ENCODE measurements around the gene SLC2A14.
"Not testable (repeated sequence)": the region's sequence is repeated elsewhere in the genome, so short reads cannot be mapped to it uniquely, and the experiment has no call there.

The SLC2A14 gene

DNA sequence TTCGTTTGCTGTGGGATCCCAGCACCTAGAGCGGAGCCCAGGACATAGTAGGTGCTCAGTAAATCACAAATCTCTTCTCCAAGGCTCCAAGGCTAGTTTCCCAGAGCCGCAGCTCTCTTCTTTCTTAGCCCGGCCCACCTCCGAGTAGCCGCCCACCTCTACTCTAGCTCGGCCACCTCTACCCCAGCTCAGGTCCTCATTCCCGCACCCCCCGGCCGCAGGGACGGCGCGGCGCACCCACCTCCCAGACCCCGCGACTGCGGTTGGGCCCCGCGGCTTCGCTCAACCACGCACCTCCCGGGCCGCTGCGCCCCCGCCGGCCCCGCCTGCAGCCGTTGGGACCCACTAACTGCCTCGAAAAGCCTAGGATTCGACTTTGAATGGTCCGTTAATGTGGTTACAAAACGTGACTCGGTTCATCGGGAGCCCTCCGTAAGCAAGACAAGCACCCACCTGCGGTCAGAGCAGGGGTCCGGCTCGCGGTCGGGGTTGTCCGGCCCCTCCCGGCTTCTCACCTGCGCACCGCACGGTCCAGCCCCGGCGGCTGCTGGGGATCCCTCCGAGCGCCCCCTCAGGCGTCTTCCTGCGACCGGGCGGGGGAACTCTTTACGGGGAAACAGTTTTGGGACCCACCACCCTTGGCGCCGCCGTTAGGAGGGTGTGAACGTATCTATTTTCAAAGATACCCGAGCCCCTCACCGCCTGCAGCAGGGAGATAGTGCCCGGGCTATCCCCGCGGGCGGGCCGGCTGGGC lies at the start of gene SLC2A14:
SLC2A14 (minus strand) TSS at position 350 of the 754 bp plus-strand sequence. CDS start 3,035 bp downstream, outside the sequence.
- DNase-seq, result no peak

GRCh38 chr12:7921181-7921580 lies 48.5 kb upstream of the SLC2A14 start:
- DNase-seq, result not testable (repeated sequence)

DNA sequence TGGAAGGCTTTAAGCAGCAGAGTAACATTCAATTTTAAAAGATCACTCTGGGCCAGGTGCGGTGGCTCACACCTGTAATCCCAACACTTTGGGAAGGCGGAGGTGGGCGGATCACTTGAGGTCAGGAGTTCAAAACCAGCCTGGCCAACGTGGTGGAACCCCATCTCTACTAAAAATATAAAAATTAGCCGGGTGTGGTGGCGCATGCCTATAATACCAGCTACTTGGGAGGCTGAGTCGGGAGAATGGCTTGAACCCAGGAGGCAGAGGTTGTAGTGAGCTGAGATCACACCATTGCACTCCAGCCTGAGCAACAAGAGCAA lies 45.5 kb upstream of the SLC2A14 start:
- not testable (repeated sequence) for DNase-seq

DNA sequence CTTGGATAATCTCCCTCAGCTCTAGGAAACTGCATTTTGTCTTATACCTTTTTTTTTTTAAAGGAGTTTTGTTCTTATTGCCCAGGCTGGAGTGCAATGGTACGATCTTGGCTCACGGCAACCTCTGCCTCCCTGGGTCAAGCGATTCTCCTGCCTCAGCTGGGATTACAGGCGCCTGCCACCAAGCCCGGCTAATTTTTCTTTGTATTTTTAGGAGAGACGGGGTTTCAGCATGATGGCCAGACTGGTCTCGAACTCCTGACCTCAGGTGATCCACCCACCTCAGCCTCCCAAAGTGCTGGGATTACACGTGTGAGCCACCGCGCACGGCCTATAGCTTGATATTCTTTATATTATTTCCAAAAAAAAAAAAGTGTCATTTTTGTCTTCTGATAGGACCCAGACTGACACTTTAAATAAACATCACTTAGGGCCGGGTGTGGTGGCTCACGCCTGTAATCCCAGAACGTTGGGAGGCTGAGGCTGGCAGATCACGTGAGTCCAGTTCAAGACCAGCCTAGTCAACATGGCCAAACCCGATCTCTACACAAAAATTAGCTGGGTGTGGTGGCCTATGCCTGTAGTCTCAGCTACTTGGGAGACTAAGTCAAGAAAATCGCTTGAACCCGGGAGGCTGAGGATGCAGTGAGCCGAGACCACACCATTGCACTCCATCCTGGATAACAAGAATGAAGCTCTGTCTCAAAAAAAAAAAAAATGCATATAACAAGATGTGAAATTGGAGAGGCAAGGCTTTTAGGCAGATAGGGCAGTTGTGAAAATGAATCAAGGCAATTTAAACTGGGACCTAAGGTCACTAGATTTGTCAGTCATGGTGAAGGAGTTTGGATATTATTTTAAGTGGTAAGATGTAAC lies 44.9 kb upstream of the SLC2A14 start:
- DNase-seq, result no peak

DNA sequence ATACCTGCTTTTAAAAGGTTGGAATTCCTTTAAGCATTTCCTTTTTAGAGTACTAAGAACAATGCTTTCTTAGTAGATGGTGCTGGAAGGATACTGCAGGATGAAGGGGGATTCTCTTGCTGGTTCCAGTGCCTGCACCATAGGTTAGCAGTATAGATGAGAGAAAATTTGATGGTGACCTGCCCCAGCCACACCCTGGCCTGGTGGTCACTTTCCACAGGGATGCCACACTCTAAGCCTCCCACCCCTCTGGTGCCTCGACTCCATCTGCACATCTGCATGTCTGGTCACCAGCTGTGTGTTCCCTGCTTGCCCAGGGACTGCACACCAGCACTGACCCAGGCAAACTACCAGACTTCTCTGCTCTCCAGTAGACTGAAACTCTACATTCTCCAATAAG lies 44.2 kb upstream of the SLC2A14 start:
- DNase-seq, result no peak

DNA sequence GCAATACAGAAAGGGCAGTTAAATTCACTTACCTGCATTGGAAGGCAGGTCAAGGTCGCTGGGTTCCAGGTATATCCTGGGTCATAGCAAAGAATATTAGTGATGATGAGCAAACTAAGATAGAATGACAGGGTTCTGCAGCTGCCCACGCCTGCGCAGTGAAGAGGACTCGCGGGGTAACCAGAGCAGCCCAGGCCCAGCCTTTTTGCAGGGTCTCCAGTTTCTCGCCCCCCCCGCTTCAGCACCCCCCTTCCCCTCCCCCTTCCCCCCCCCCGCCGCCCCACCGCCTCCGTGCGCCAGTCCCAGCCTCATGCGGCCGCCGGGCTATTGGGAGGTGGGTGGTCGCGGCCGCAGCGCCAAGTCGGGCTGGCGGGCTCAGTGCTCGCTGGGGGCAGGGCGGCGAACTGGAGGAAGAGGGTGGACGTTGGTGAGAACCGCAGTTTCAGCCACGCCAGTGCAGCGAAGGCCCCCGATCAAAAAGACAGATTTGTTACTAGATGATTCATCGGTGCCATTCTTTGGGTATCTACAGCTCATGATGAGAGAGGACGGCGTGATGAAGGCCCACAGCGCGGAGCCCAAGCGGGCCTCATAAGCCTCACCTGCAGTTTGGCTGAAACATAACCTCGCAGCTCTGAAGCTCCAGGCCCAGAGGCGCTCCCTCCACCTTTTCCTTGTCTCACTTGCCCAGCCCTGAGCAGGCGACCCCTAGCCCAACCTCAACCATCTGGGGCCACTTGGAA lies 43.1 kb upstream of the SLC2A14 start:
- no peak for DNase-seq

DNA sequence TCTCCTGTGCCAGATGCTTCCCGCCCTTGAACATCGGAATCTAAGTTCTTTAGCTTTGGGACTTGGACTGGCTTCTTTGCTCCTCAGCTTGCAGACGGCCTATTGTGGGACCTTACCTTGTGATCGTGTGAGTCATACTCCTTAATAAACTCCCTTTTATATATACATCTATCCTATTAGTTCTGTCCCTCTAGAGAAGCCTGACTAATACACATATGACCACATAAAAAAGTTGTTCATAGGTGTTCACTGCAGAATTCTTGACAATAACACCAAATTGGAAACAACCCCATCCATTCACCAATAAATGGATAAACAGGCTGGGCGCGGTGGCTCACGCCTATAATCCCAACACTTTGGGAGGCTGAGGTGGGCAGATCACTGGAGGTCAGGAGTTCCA lies 37.4 kb upstream of the SLC2A14 start:
- DNase-seq, result not testable (repeated sequence)

GRCh38 chr12:7907009-7907408 lies 34.3 kb upstream of the SLC2A14 start:
- no peak for DNase-seq

GRCh38 chr12:7906303-7906702 lies 33.6 kb upstream of the SLC2A14 start:
- not testable (repeated sequence) for DNase-seq

- not testable (repeated sequence) for DNase-seq
Measured at GRCh38 chr12:7905600-7906125, 32.9 kb upstream of the SLC2A14 start.

GRCh38 chr12:7905071-7905470 lies 32.4 kb upstream of the SLC2A14 start:
- no peak for DNase-seq

DNA sequence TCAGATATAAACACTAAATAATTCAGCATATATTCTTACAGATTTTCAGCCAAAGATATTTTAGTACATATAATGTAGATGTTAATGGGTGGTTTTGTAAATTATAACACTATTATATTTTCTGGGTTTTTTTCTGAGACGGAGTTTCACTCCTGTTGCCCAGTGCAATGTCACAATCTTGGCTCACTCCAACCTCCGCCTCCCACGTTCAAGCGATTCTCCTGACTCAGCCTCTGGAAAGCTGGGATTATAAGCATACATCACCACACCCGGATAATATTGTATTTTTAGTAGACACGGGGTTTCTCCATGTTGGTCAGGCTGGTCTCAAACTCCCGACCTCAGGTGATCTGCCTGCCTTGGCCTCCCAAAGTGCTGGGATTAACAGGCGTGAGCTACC lies 29.7 kb upstream of the SLC2A14 start:
- DNase-seq, result not testable (repeated sequence)

DNA sequence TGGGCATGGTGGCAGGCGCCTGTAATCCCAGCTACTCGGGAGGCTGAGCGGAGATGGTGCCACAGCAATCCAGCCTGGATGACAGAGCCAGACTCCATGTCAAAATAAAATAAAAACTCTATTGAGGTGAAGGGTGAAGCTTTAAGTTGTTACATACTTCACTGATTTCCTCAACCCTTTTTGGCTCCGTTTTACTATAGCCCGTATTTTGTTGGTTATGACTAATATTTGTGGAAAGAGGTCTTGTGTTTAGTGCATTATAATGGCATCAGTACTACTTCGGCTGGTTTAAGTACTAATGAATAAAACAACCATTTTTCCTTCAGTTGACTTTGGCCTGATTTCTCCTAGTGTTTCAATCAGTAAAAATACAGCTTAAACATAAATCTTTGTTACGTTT lies 27.0 kb upstream of the SLC2A14 start:
- DNase-seq, result no peak

- not testable (repeated sequence) for DNase-seq
Measured at GRCh38 chr12:7896726-7897125, 24.0 kb upstream of the SLC2A14 start.

- no peak for DNase-seq
Measured at GRCh38 chr12:7892186-7892980, 19.7 kb upstream of the SLC2A14 start.

DNA sequence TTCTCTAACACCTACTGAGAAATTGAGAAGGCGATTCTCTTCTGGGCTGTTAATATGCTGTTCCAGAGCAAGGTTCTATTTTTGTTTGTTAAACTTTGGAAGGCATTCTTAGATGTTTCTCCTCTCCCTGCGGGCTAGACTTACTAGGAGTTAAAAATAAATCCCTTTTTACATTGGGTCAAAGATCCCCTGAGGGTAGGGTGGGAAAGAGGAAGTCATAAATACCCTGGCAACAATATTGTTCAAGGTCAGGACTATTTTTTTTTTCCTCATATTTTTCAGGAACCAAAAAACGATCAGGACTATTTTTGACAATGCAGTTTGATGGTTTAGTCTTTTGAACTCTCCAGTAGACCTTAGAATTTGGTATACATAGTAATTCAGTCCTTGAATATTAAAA lies 12.0 kb upstream of the SLC2A14 start:
- no peak for DNase-seq

DNA sequence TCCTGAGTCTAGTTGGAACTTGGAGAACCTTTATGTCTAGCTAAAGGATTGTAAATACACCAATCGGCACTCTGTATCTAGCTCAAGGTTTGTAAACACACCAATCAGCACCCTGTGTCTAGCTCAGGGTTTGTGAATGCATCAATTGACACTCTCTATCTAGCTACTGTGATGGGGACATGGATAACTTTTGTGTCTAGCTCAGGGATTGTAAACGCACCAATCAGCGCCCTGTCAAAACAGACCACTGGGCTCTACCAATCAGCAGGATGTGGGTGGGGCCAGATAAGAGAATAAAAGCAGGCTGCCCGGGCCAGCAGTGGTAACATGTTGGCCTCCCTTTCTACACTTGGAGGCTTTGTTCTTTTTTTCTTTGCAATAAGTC lies 9.0 kb upstream of the SLC2A14 start:
- not testable (repeated sequence) for DNase-seq

DNA sequence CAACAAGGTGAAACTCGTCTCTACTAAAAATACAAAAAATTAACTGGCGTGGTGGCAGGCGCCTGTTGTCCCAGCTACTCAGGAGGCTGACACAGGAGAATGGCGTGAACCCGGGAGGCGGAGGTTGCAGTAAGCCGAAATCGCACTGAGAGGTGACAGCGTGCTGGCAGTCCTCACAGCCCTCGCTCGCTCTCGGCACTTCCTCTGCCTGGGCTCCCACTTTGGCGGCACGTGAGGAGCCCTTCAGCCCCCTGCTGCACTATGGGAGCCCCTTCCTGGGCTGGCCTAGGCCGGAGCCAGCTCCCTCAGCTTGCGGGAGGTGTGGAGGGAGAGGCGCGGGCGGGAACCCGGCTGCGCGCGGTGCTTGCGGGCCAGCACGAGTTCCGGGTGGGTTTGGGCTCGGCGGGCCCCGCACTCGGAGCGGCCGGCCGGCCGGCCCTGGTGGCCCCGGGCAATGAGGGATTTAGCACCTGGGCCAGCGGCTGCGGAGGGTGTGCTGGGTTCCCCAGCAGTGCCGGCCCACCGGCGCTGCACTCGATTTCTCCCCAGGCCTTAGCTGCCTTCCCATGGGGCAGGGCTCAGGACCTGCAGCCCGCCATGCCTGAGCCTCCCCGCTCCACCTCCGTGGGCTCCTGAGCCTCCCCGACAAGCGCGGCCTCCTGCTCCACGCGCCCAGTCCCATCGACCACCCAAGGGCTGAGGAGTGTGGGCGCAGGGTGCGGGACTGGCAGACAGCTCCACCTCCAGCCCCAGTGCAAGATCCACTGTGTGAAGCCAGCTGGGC lies 8.4 kb upstream of the SLC2A14 start:
- DNase-seq, result not testable (repeated sequence)

DNA sequence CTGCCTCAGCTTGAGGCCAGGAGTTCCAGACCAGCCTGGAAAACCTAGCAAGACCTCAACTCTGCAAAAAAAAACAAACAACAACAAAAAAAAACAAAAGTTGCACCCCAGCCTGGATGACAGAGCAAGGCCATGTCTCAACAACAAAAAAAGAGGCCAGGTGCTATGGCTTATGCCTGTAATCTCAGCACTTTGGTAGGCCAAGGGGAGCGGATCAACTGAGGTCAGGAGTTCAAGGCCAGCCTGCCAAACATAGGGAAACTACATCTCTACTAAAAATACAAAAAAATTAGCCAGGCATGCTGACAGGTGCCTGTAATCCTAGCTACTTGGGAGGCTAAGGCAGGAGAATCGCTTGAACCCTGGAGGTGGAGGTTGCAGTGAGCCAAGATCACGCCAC lies 6.5 kb upstream of the SLC2A14 start:
- DNase-seq, result no peak

GRCh38 chr12:7877420-7877819 lies 4.7 kb upstream of the SLC2A14 start:
- no peak for DNase-seq

- DNase-seq, result no peak
Measured at GRCh38 chr12:7870335-7870734, 2.4 kb downstream of the SLC2A14 start.

- DNase-seq, result no peak
Measured at GRCh38 chr12:7869137-7869536, 3.6 kb downstream of the SLC2A14 start.
